Ishikawa (cell line): ENCODE results near the gene CELA3B.

Experiments used
- CEBPB ChIP-seq: IDR thresholded peaks from 2 replicates; pipeline ENCODE4 v1.6.1; 2012
- CREB1 ChIP-seq: IDR thresholded peaks from 2 replicates; pipeline ENCODE4 v1.6.1; 2012; ENCODE audit warnings: low read depth
- EGR1 ChIP-seq: IDR thresholded peaks from 2 replicates; pipeline ENCODE4 v1.6.1; 2012
- EP300 ChIP-seq: IDR thresholded peaks from 2 replicates; pipeline ENCODE4 v1.6.1; 2012; ENCODE audit warnings: borderline replicate concordance
- MAX ChIP-seq: IDR thresholded peaks from 2 replicates; pipeline ENCODE4 v1.6.1; 2012
- RAD21 ChIP-seq: IDR thresholded peaks from 2 replicates; pipeline ENCODE4 v1.6.1; 2012; ENCODE audit warnings: low read depth
- TAF1 ChIP-seq: IDR thresholded peaks from 2 replicates; pipeline ENCODE4 v1.6.1; 2012; ENCODE audit warnings: low read depth, mild to moderate bottlenecking
- TEAD4 ChIP-seq: IDR thresholded peaks from 2 replicates; pipeline ENCODE4 v1.6.1; 2012
- YY1 ChIP-seq: IDR thresholded peaks from 2 replicates; pipeline ENCODE4 v1.6.1; 2012; ENCODE audit warnings: low read depth
- ZBTB7A ChIP-seq: IDR thresholded peaks from 2 replicates; pipeline ENCODE4 v1.6.1; 2012; ENCODE audit warnings: low read depth
- TF ChIP-seq, protein P1 (sequence below): IDR thresholded peaks from 2 replicates; pipeline ENCODE4 v1.6.1; 2012; ENCODE audit warnings: low read depth, mild to moderate bottlenecking
- TF ChIP-seq, protein P2 (sequence below): IDR thresholded peaks from 2 replicates; pipeline ENCODE4 v1.6.1; 2012

DNA sequence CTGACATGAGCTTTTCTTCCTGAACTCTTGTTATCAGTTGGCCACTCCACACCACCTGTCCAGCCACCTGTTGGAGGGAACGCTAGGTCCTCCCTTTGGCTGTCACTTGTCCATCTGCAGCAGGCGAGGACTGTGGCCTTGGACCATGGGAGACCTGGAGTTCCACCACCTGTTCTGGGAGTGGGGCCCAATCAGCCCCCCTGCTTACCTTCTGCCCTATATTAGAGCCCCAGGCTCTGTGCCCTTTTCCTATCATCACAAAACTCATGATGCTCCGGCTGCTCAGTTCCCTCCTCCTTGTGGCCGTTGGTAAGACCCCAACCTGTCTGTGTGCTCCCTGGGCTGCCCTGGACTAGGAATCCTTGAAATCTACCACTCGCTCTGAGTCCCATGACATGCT is 24.6 kb downstream of the CELA3B start, which contains the start of gene CELA3A:
- TF ChIP-seq TAF1 = no peak
- TF ChIP-seq MAX = no peak
- TF ChIP-seq, protein P1, sequence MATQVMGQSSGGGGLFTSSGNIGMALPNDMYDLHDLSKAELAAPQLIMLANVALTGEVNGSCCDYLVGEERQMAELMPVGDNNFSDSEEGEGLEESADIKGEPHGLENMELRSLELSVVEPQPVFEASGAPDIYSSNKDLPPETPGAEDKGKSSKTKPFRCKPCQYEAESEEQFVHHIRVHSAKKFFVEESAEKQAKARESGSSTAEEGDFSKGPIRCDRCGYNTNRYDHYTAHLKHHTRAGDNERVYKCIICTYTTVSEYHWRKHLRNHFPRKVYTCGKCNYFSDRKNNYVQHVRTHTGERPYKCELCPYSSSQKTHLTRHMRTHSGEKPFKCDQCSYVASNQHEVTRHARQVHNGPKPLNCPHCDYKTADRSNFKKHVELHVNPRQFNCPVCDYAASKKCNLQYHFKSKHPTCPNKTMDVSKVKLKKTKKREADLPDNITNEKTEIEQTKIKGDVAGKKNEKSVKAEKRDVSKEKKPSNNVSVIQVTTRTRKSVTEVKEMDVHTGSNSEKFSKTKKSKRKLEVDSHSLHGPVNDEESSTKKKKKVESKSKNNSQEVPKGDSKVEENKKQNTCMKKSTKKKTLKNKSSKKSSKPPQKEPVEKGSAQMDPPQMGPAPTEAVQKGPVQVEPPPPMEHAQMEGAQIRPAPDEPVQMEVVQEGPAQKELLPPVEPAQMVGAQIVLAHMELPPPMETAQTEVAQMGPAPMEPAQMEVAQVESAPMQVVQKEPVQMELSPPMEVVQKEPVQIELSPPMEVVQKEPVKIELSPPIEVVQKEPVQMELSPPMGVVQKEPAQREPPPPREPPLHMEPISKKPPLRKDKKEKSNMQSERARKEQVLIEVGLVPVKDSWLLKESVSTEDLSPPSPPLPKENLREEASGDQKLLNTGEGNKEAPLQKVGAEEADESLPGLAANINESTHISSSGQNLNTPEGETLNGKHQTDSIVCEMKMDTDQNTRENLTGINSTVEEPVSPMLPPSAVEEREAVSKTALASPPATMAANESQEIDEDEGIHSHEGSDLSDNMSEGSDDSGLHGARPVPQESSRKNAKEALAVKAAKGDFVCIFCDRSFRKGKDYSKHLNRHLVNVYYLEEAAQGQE = no peak
- no peak for TF ChIP-seq YY1
- TF ChIP-seq RAD21 = no peak
- no peak for TF ChIP-seq EP300
- no peak for TF ChIP-seq CEBPB
- TF ChIP-seq, protein P2, sequence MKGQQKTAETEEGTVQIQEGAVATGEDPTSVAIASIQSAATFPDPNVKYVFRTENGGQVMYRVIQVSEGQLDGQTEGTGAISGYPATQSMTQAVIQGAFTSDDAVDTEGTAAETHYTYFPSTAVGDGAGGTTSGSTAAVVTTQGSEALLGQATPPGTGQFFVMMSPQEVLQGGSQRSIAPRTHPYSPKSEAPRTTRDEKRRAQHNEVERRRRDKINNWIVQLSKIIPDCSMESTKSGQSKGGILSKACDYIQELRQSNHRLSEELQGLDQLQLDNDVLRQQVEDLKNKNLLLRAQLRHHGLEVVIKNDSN = no peak
- TF ChIP-seq TEAD4 = no peak
- TF ChIP-seq ZBTB7A = no peak
- no peak for TF ChIP-seq CREB1
- no peak for TF ChIP-seq EGR1
